Smooth muscle cell (in vitro differentiated cells): Measurements from ENCODE around the gene MRGPRD. TPM values are rescaled to one million over a fixed set of nuclear protein-coding genes. Genes with fewer than 3 reads are reported as not detected.
A peak's percentile ranks its signal among the peaks of the same experiment; 100 is the strongest.

Experiments used
- DNase-seq: peaks from one replicate; lab custom pipeline; 2025; ENCODE audit not compliant: unreplicated experiment; lab: John Stamatoyannopoulos, UW
- H2AFZ ChIP-seq: fragments of 200-600 bp; sonication (generic); 2 replicates; pipeline ENCODE4 v1.6.0; 2016; ENCODE audit warnings: antibody characterized with exemption, low read depth, mild to moderate bottlenecking
- H3F3A ChIP-seq: fragments of 200-600 bp; sonication (generic); 2 replicates; pipeline ENCODE4 v1.6.0; 2017; ENCODE audit warnings: antibody characterized with exemption, low read depth
- H3K27ac ChIP-seq: fragments of 200-600 bp; sonication (generic); 2 replicates; pipeline ENCODE4 v1.5.1; 2016; ENCODE audit warnings: low read depth, mild to moderate bottlenecking
- H3K27me3 ChIP-seq: fragments of 200-600 bp; sonication (generic); 2 replicates; pipeline ENCODE4 v1.6.1; 2016; ENCODE audit warnings: low read depth, mild to moderate bottlenecking
- H3K36me3 ChIP-seq: fragments of 200-600 bp; sonication (generic); 2 replicates; pipeline ENCODE4 v1.5.1; 2016; ENCODE audit warnings: low read depth
- H3K4me1 ChIP-seq: fragments of 200-600 bp; sonication (generic); 2 replicates; pipeline ENCODE4 v1.5.1; 2016; ENCODE audit warnings: low read depth
- H3K4me2 ChIP-seq: fragments of 200-600 bp; sonication (generic); 2 replicates; pipeline ENCODE4 v1.6.0; 2016; ENCODE audit warnings: mild to moderate bottlenecking
- H3K4me3 ChIP-seq: fragments of 200-600 bp; sonication (generic); 2 replicates; pipeline ENCODE4 v1.5.1; 2016; ENCODE audit warnings: mild to moderate bottlenecking
- H3K79me2 ChIP-seq: fragments of 200-600 bp; sonication (generic); 2 replicates; pipeline ENCODE4 v1.6.0; 2016; ENCODE audit warnings: low read depth, mild to moderate bottlenecking
- H3K9ac ChIP-seq: fragments of 200-600 bp; sonication (generic); 2 replicates; pipeline ENCODE4 v1.6.0; 2016; ENCODE audit warnings: low read depth
- H3K9me3 ChIP-seq: fragments of 200-600 bp; sonication (generic); replicated peaks from 2 replicates; pipeline ENCODE4 v1.5.1; 2016; ENCODE audit warnings: low read depth
- H4K20me1 ChIP-seq: fragments of 200-600 bp; sonication (generic); 2 replicates; pipeline ENCODE4 v1.6.0; 2016; ENCODE audit warnings: low read depth
- whole genome bisulfite sequencing: methylation state at CpG from one replicate; pipeline ENCODE4 v1.1.7; 2016; ENCODE audit warnings: low lambda C conversion rate; 5-methylcytosine and 5-hydroxymethylcytosine counted together
- polyA plus RNA-seq: library from polyadenylated mRNA; unstranded; fragments of >200 nt; fragmentation: Nextera tagmentation; extraction: Ambion mirVana; gene quantifications from 2 replicates; pipeline ENCODE4 v1.2.1, GENCODE V29; 2016
- total RNA-seq: library from RNA; depleted of rRNA; stranded (reverse); fragments of >200 nt; gene quantifications from 2 replicates; pipeline ENCODE4 v1.2.3, GENCODE V29; 2014
- TF ChIP-seq, protein P1 (sequence below): fragments of 200-600 bp; sonication (generic); IDR thresholded peaks from 2 replicates; pipeline ENCODE4 v1.5.1; 2017; ENCODE audit warnings: borderline replicate concordance, mild to moderate bottlenecking, antibody characterized with exemption; ENCODE audit not compliant: insufficient read depth, poor library complexity, severe bottlenecking

The MRGPRD gene
- total and polyA plus RNA-seq, 2 experiments from 2014 or later = not detected

DNA sequence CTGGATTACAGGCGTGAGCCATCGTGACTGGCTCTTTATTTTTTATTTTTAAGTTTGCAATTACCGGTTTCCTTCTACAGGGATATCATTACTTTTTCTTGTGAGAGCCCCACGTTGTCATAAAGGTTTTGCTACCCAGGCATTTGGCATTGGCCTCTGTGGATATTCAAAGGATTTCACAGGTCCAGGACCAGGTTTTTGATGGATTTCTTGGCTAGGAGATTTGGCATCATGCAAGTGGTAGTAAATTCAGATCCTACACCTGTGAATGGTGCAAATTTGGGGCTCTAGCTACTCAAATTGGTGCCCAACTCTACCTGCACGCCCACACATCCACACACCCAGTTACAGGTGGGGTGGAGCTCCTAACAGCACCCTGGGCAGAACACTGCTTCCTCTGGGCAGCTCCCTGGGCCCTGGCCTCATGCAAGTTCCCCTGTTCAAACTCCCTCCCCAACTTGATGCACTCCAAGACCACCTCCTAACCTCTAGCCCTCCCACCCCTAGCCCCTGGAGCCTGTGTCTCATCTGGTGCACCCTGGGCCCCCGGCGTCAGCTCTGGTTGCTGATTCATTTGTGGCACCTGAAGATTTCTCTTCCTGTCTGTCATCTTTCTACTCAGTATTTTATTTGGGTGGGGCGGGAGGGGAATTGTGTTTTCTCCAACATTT, 9.3 kb upstream of the MRGPRD start:
- Histone ChIP-seq H3K4me3 (no peak overlapping the region), H3K9me3 (no peaks in the 10 kb centered on the region), H3K4me1 (no peaks in the 10 kb centered on the region), H3F3A (no peaks in the 10 kb centered on the region), H3K79me2 (no peaks in the 10 kb centered on the region), H3K9ac (no peak overlapping the region), H4K20me1 (no peaks in the 10 kb centered on the region), H3K4me2 (no peak overlapping the region), H3K36me3 (no peaks in the 10 kb centered on the region), H3K27ac (no peak overlapping the region), H3K27me3 (no peaks in the 10 kb centered on the region), H2AFZ (no peak overlapping the region)
- no peak for DNase-seq
- TF ChIP-seq, protein P1, sequence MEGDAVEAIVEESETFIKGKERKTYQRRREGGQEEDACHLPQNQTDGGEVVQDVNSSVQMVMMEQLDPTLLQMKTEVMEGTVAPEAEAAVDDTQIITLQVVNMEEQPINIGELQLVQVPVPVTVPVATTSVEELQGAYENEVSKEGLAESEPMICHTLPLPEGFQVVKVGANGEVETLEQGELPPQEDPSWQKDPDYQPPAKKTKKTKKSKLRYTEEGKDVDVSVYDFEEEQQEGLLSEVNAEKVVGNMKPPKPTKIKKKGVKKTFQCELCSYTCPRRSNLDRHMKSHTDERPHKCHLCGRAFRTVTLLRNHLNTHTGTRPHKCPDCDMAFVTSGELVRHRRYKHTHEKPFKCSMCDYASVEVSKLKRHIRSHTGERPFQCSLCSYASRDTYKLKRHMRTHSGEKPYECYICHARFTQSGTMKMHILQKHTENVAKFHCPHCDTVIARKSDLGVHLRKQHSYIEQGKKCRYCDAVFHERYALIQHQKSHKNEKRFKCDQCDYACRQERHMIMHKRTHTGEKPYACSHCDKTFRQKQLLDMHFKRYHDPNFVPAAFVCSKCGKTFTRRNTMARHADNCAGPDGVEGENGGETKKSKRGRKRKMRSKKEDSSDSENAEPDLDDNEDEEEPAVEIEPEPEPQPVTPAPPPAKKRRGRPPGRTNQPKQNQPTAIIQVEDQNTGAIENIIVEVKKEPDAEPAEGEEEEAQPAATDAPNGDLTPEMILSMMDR = no peak
- 88% methylated on average over 8 of the region's 8 CpGs for WGBS

DNA sequence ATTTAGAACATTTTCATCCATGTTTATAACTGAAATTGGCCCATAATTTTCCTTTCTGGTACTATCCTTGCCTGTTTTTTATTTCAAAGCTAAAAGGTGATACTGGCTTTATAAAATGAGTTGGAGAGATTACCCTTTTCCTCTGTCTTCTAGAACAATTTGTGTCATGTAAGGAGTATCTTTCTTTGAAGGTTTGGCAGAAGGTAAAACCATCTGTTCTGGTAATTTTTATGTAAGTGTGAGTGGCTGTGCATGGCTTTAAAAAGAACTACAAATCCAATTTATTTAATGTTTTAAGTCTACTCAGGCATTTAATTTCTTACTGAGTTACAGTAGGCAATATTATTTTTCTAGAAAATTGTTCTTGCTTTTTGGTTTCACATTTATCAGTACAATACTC, 7.7 kb upstream of the MRGPRD start:
- H3K79me2 ChIP-seq = no peaks in the 10 kb centered on the region
- H4K20me1 ChIP-seq = no peaks in the 10 kb centered on the region
- H3K36me3 ChIP-seq = no peaks in the 10 kb centered on the region

DNA sequence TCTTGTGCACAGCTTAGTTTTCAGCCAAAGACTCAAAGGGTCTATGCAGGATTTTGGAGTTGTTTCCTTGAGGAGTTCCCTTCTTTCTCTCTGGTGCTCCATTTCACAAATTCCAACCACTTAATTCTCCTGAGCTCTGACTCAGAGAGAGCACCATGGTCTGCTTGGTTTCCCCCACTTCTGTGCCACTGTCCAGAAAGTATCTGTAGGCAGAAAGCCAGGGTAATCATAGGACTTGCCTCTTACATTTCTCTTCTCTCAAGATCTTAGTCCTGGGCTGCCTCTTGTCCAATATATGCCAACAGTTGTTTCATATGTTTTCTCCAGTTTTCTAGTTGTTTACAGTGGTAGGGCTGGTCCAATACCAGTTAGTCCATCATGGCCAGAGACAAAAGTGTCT, 6.4 kb upstream of the MRGPRD start:
- H2AFZ ChIP-seq = no peak overlapping the region

More for the DNA sequence above, 7.7 kb upstream of the MRGPRD start:
- no peak overlapping the region for H3K27ac ChIP-seq
- no peak for DNase-seq
- peak overlapping the region; percentile 25 for H2AFZ ChIP-seq
- H3F3A ChIP-seq = no peaks in the 10 kb centered on the region
- no peaks in the 10 kb centered on the region for H3K9me3 ChIP-seq
- no peak overlapping the region for H3K9ac ChIP-seq
- no peak overlapping the region for H3K4me3 ChIP-seq
- TF ChIP-seq, protein P1 = no peak
- H3K27me3 ChIP-seq = no peaks in the 10 kb centered on the region
- H3K4me2 ChIP-seq = no peak overlapping the region
- no peaks in the 10 kb centered on the region for H3K4me1 ChIP-seq

More for the DNA sequence above, 6.4 kb upstream of the MRGPRD start:
- Histone ChIP-seq H3K4me3 (no peak overlapping the region), H3K36me3 (no peaks in the 10 kb centered on the region), H3K79me2 (no peaks in the 10 kb centered on the region), H3K9ac (no peak overlapping the region), H3K9me3 (no peaks in the 10 kb centered on the region), H4K20me1 (no peaks in the 10 kb centered on the region), H3K4me1 (no peaks in the 10 kb centered on the region), H3F3A (no peaks in the 10 kb centered on the region), H3K4me2 (no peak overlapping the region), H3K27ac (no peak overlapping the region), H3K27me3 (no peaks in the 10 kb centered on the region)
- TF ChIP-seq, protein P1 = no peak
- DNase-seq = no peak
